Measurements from ENCODE around the gene ADCY6. TPM values are rescaled to one million over a fixed set of nuclear protein-coding genes. Genes with fewer than 3 reads are reported as not detected.

ADCY6 gene
- total RNA-seq, 1 donor from 2014 or later, result 71.9 TPM

- no peak overlapping the region for H3K27ac Mint-ChIP-seq (ENCODE audit: unreplicated experiment)
- H3K4me1 Mint-ChIP-seq (ENCODE audit: unreplicated experiment), result peaks cover 2% of the 10 kb centered on the region
- no peak for DNase-seq (ENCODE audit: extremely low spot score, unreplicated experiment)
- TF ChIP-seq CTCF (IDR thresholded peaks at IDR 0.05), result no peak
- H3K9me3 Mint-ChIP-seq (ENCODE audit: unreplicated experiment), result no peaks in the 10 kb centered on the region
- H3K27me3 Mint-ChIP-seq (ENCODE audit: unreplicated experiment), result no peaks in the 10 kb centered on the region
- H3K4me3 Mint-ChIP-seq (ENCODE audit: unreplicated experiment), result no peak overlapping the region
- no peaks in the 10 kb centered on the region for H3K36me3 Mint-ChIP-seq (ENCODE audit: unreplicated experiment)
Observed at GRCh38 chr12:48758186-48758585, 30.7 kb downstream of the ADCY6 start.

- no peak overlapping the region for H3K4me3 Mint-ChIP-seq (ENCODE audit: unreplicated experiment)
- peaks cover 14% of the 10 kb centered on the region for H3K27me3 Mint-ChIP-seq (ENCODE audit: unreplicated experiment)
- DNase-seq (ENCODE audit: extremely low spot score, unreplicated experiment), result no peak
- TF ChIP-seq CTCF (IDR thresholded peaks at IDR 0.05), result no peak
- H3K36me3 Mint-ChIP-seq (ENCODE audit: unreplicated experiment), result no peaks in the 10 kb centered on the region
- no peak overlapping the region for H3K27ac Mint-ChIP-seq (ENCODE audit: unreplicated experiment)
- H3K4me1 Mint-ChIP-seq (ENCODE audit: unreplicated experiment), result peaks cover 7% of the 10 kb centered on the region
- no peaks in the 10 kb centered on the region for H3K9me3 Mint-ChIP-seq (ENCODE audit: unreplicated experiment)
Observed at GRCh38 chr12:48750769-48751356, 38.0 kb downstream of the ADCY6 start.

- Mint-ChIP-seq H3K4me3 (ENCODE audit: unreplicated experiment) (no peak overlapping the region), H3K36me3 (ENCODE audit: unreplicated experiment) (no peaks in the 10 kb centered on the region), H3K27me3 (ENCODE audit: unreplicated experiment) (peaks cover 14% of the 10 kb centered on the region), H3K4me1 (ENCODE audit: unreplicated experiment) (peaks cover 7% of the 10 kb centered on the region), H3K27ac (ENCODE audit: unreplicated experiment) (no peak overlapping the region), H3K9me3 (ENCODE audit: unreplicated experiment) (no peaks in the 10 kb centered on the region)
- no peak for DNase-seq (ENCODE audit: extremely low spot score, unreplicated experiment)
- no peak for TF ChIP-seq CTCF (IDR thresholded peaks at IDR 0.05)
Observed at GRCh38 chr12:48750215-48750614, 38.7 kb downstream of the ADCY6 start.

- Mint-ChIP-seq H3K4me1 (ENCODE audit: unreplicated experiment) (no peaks in the 10 kb centered on the region), H3K27ac (ENCODE audit: unreplicated experiment) (no peak overlapping the region), H3K36me3 (ENCODE audit: unreplicated experiment) (no peaks in the 10 kb centered on the region), H3K27me3 (ENCODE audit: unreplicated experiment) (peaks cover 31% of the 10 kb centered on the region), H3K9me3 (ENCODE audit: unreplicated experiment) (no peaks in the 10 kb centered on the region), H3K4me3 (ENCODE audit: unreplicated experiment) (no peak overlapping the region)
- no peak for TF ChIP-seq CTCF (IDR thresholded peaks at IDR 0.05)
- DNase-seq (ENCODE audit: extremely low spot score, unreplicated experiment), result no peak
Observed at GRCh38 chr12:48744251-48745008, 44.5 kb downstream of the ADCY6 start.

GRCh38 chr12:48739618-48740269, 49.1 kb downstream of the ADCY6 start:
- DNase-seq (ENCODE audit: extremely low spot score, unreplicated experiment), result no peak
- Mint-ChIP-seq H3K9me3 (ENCODE audit: unreplicated experiment) (no peaks in the 10 kb centered on the region), H3K4me3 (ENCODE audit: unreplicated experiment) (no peak overlapping the region), H3K36me3 (ENCODE audit: unreplicated experiment) (no peaks in the 10 kb centered on the region), H3K27me3 (ENCODE audit: unreplicated experiment) (peaks cover 35% of the 10 kb centered on the region), H3K4me1 (ENCODE audit: unreplicated experiment) (no peaks in the 10 kb centered on the region), H3K27ac (ENCODE audit: unreplicated experiment) (no peak overlapping the region)
- no peak for TF ChIP-seq CTCF (IDR thresholded peaks at IDR 0.05)
